ENCODE measurements around the gene PROKR1. TPM values are rescaled to one million over a fixed set of nuclear protein-coding genes. Genes with fewer than 3 reads are reported as not detected.

The PROKR1 gene
- total and polyA plus RNA-seq, 8 donors: not detected

DNA sequence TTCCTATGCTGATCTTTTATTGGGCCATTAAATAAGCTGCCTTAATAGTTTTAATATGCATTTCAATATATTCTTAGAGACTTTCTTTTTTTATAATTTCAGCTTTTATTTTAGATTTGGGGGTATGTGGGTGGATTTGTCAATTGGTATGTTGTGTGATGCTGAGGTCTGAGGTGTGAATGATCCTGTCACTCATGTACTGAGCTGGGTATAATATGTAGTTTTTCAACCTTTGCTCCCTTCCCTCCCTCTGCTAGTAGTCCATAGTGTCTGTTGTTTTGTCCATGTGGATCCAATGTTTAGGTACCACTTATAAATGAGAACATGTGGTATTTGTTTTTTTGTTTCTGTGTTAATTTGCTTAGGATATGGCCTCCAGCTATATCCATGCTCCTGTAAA lies 35.5 kb upstream of the PROKR1 start:
- Histone ChIP-seq H3K4me1 (no peaks in the 10 kb centered on the region), H3K27me3 (no peaks in the 10 kb centered on the region), H3K4me3 (no peak overlapping the region), H3K27ac (no peak overlapping the region), H3K36me3 (no peaks in the 10 kb centered on the region), H3K9me3 (peaks cover 0 to 25% (median 10%) of the 10 kb centered on the region in 4 donors)
- no peak for DNase-seq
- TF ChIP-seq EP300 (IDR thresholded peaks at IDR 0.05) (no peak), POLR2AphosphoS5 (IDR thresholded peaks at IDR 0.05) (no peak)
- TF ChIP-seq, protein P1, sequence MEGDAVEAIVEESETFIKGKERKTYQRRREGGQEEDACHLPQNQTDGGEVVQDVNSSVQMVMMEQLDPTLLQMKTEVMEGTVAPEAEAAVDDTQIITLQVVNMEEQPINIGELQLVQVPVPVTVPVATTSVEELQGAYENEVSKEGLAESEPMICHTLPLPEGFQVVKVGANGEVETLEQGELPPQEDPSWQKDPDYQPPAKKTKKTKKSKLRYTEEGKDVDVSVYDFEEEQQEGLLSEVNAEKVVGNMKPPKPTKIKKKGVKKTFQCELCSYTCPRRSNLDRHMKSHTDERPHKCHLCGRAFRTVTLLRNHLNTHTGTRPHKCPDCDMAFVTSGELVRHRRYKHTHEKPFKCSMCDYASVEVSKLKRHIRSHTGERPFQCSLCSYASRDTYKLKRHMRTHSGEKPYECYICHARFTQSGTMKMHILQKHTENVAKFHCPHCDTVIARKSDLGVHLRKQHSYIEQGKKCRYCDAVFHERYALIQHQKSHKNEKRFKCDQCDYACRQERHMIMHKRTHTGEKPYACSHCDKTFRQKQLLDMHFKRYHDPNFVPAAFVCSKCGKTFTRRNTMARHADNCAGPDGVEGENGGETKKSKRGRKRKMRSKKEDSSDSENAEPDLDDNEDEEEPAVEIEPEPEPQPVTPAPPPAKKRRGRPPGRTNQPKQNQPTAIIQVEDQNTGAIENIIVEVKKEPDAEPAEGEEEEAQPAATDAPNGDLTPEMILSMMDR (IDR thresholded peaks at IDR 0.05): no peak
- intact Hi-C loops (cut with DNase I; ENCODE audit: low total_unique reads): no loop called here

DNA sequence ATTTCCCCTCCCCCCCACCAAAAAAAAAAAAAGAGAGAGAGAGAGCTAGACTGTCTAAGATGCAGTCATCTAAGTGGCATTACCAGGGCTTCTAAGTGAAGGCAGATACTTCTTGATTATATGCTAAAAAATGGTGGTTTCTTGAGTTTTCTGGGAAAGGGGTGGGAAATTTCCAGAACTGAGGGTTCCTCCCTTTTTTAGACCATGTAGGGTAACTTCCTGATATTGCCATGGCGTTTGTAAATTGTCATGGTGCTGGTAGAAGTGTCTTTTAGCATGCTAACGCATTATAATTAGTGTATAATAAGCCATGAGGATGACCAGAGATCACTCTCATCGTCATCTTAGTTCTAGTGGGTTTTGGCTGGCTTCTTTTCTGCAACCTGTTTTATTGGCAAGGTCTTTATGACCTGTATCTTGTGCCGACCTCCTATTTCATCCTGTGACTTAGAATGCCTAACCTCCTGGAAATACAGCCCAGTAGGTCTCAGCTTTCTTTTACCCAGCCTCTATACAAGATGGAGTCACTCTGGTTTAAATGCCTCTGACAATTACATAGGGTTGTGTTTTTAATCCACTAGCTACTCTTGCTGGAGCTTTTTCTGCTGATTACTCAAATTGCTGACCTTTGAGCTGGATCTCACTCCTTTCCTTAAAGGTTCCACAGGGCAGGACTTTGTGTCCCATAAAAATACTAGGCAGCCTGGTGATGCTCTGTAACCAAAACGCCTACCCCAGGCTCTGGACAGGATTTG lies 30.4 kb upstream of the PROKR1 start:
- DNase-seq: no peak
- Histone ChIP-seq H3K4me3 (no peak overlapping the region), H3K27me3 (no peaks in the 10 kb centered on the region), H3K27ac (no peak overlapping the region), H3K36me3 (no peaks in the 10 kb centered on the region), H3K9me3 (peaks cover 0 to 18% (median 7%) of the 10 kb centered on the region in 4 donors), H3K4me1 (no peaks in the 10 kb centered on the region)
- 80 to 86% (median 84%) methylated on average over 5 of the region's 5 CpGs for WGBS, 5 donors
- intact Hi-C loops (cut with DNase I; ENCODE audit: low total_unique reads): no loop called here
- TF ChIP-seq POLR2AphosphoS5 (IDR thresholded peaks at IDR 0.05): no peak
- TF ChIP-seq EP300 (IDR thresholded peaks at IDR 0.05): no peak
- no peak for TF ChIP-seq POLR2A (IDR thresholded peaks at IDR 0.05)
- TF ChIP-seq, protein P1 (IDR thresholded peaks at IDR 0.05): no peak

DNA sequence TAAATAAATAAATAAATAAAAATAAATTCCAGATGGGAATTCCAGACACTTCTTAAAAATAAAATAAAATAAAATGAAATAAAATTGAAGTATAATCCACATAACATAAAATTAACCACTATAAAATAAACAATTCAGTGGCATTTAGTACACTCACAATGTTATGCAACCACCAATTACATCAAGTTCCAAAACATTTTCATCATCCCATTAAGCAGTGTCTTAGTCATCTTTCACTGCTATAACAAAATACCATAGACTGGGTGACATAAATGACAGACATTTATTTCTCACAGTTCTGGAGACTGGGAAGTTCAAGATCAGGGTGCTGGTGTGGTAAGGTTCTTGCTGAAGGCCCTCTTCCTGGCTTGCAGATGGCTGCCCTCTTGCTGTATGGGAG lies 22.6 kb upstream of the PROKR1 start:
- intact Hi-C loops (cut with DNase I; ENCODE audit: low total_unique reads): no loop called here
- no peak overlapping the region for H3K27ac ChIP-seq
- H3K36me3 ChIP-seq: no peaks in the 10 kb centered on the region
- DNase-seq: no peak
- no peaks in the 10 kb centered on the region for H3K27me3 ChIP-seq
- TF ChIP-seq POLR2A (IDR thresholded peaks at IDR 0.05): no peak
- TF ChIP-seq, protein P1 (IDR thresholded peaks at IDR 0.05): no peak
- no peak for TF ChIP-seq EP300 (IDR thresholded peaks at IDR 0.05)
- no peak for TF ChIP-seq POLR2AphosphoS5 (IDR thresholded peaks at IDR 0.05)
- H3K9me3 ChIP-seq: peaks cover 2 to 12% (median 6%) of the 10 kb centered on the region in 4 donors
- no peaks in the 10 kb centered on the region for H3K4me1 ChIP-seq
- H3K4me3 ChIP-seq: no peak overlapping the region

DNA sequence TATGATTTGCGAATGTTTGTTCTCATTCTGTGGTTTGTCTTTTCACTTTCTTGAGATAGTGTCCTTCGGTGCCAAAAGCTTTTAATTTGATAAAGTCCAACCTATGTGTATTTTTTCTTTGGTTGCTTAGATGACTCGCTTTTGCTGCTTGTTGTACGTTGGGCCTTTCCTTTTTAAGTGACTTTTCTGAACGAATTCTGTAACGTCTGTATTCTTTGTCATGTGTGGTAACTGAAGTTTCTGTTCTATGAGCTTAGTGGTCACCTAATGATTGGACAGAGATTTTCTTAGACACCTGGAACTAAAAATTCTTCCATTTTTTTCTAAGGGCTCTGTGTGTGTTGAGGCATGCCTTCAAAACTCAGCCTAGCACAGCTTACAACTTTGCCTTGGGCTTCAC lies 19.6 kb upstream of the PROKR1 start:
- no peaks in the 10 kb centered on the region for H3K27me3 ChIP-seq
- no peak overlapping the region for H3K4me3 ChIP-seq
- no peak overlapping the region for H3K27ac ChIP-seq
- no peaks in the 10 kb centered on the region for H3K36me3 ChIP-seq
- no peaks in the 10 kb centered on the region for H3K4me1 ChIP-seq
- intact Hi-C loops (cut with DNase I; ENCODE audit: low total_unique reads): no loop called here
- H3K9me3 ChIP-seq: peaks cover 2 to 17% (median 9%) of the 10 kb centered on the region in 4 donors
- 82 to 95% (median 92%) methylated on average over 6 of the region's 6 CpGs for WGBS, 5 donors
- TF ChIP-seq, protein P1 (IDR thresholded peaks at IDR 0.05): no peak
- no peak for TF ChIP-seq EP300 (IDR thresholded peaks at IDR 0.05)
- no peak for TF ChIP-seq POLR2A (IDR thresholded peaks at IDR 0.05)
- no peak for DNase-seq

Data from stomach (tissue), 9 donors.